Right lobe of liver (tissue), 4 donors: Measurements from ENCODE around the gene FHOD1.

ENCODE experiments used
- POLR2A ChIP-seq: fragments of 450-650 bp; IDR thresholded peaks from one replicate; pipeline ENCODE4 v1.6.1; 2017; ENCODE audit warnings: antibody characterized with exemption, mild to moderate bottlenecking
- TF ChIP-seq, protein P1 (sequence below), 4 donors: fragments of 200-600 bp in 3 of 4; fragments of 450-650 bp in 1 of 4; IDR thresholded peaks; one replicate each; pipeline versions ENCODE4 v1.5.1 to v1.8.0; 2016 to 2022; ENCODE audit warnings: antibody characterized with exemption in 4 of 4, mild to moderate bottlenecking in 2 of 4
- donor health status: DM: no; HTN: no; CAD: no.
- donor health status: DM: no; HTN: no; CAD: no.
- donor health status: DM: no; HTN: yes; CAD: no.

DNA sequence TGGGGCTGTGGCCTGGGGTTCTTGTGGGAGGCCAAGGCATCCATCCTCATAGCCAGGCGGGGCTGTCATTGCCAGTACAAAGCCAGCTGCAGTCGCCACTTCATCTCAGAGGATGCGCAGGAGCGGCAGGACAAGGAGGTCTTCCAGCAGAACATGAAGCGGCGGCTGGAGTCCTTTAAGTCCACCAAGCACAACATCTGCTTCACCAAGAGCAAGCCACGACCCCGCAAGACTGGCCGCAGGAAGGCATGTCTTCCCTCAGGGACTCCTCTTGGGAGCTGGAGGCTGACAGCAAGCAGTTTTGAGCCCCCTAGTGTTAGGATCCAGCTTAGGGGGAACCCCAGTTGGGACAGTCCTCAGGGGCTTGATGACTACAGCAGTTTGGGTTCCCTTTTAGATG lies 17.0 kb upstream of the FHOD1 start:
- TF ChIP-seq, protein P1, sequence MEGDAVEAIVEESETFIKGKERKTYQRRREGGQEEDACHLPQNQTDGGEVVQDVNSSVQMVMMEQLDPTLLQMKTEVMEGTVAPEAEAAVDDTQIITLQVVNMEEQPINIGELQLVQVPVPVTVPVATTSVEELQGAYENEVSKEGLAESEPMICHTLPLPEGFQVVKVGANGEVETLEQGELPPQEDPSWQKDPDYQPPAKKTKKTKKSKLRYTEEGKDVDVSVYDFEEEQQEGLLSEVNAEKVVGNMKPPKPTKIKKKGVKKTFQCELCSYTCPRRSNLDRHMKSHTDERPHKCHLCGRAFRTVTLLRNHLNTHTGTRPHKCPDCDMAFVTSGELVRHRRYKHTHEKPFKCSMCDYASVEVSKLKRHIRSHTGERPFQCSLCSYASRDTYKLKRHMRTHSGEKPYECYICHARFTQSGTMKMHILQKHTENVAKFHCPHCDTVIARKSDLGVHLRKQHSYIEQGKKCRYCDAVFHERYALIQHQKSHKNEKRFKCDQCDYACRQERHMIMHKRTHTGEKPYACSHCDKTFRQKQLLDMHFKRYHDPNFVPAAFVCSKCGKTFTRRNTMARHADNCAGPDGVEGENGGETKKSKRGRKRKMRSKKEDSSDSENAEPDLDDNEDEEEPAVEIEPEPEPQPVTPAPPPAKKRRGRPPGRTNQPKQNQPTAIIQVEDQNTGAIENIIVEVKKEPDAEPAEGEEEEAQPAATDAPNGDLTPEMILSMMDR (IDR thresholded peaks at IDR 0.05) = no peak
- TF ChIP-seq POLR2A = no peak
